ENCODE results near the gene CRCP.

CRCP gene

DNA sequence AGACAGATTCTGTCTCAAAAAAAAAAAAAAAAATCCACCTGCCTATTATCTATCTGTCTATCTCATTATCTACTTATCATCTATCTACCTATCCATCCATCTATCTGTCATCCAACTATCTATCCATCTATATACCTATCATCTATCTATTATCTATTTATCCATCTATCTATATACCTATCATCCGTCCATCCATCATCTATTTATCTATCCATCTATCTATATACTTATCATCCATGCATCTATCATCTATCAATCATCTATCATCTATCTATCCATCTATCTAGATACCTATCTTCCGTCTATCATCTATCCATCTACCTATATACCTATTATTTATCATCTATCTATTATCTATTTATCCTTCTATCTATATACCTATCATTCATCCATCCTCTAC lies 74.0 kb downstream of the CRCP start:
- Histone ChIP-seq H2BK15ac (replicated peaks; ENCODE audit: low read depth) (no peak overlapping the region), H3K4ac (ENCODE audit: low read depth, low read length) (no peak overlapping the region), H3K79me2 (ENCODE audit: control insufficient read depth, insufficient read depth, low read length) (no peaks in the 10 kb centered on the region), H3K9ac (ENCODE audit: low read length) (no peak overlapping the region), H3K27me3 (ENCODE audit: insufficient read depth, low read length, poor library complexity) (no peaks in the 10 kb centered on the region), H4K5ac (ENCODE audit: low read length) (no peak overlapping the region), H2BK120ac (ENCODE audit: low read depth, low read length) (no peak overlapping the region), H4K8ac (ENCODE audit: low read depth, low read length) (no peak overlapping the region), H3K56ac (ENCODE audit: low read length) (no peak overlapping the region), H3K4me2 (ENCODE audit: low read length) (no peak overlapping the region), H3K23ac (ENCODE audit: low read length) (no peak overlapping the region), H3K27ac (ENCODE audit: low read depth, low read length) (no peak overlapping the region), H3K18ac (ENCODE audit: low read length) (no peak overlapping the region), H3K4me3 (ENCODE audit: low read length) (no peak overlapping the region), H3K79me1 (ENCODE audit: low read length) (no peaks in the 10 kb centered on the region), H2AK5ac (ENCODE audit: low read length) (no peak overlapping the region), H3K4me1 (ENCODE audit: control insufficient read depth, low read depth, low read length) (no peaks in the 10 kb centered on the region), H2BK5ac (ENCODE audit: low read length) (no peak overlapping the region), H3K36me3 (ENCODE audit: control insufficient read depth, insufficient read depth, low read length) (no peaks in the 10 kb centered on the region)
- DNase-seq, result no peak
- 99% methylated on average over 2 of the region's 2 CpGs for WGBS (ENCODE audit: extremely low coverage, insufficient coverage, low lambda C conversion rate)

DNA sequence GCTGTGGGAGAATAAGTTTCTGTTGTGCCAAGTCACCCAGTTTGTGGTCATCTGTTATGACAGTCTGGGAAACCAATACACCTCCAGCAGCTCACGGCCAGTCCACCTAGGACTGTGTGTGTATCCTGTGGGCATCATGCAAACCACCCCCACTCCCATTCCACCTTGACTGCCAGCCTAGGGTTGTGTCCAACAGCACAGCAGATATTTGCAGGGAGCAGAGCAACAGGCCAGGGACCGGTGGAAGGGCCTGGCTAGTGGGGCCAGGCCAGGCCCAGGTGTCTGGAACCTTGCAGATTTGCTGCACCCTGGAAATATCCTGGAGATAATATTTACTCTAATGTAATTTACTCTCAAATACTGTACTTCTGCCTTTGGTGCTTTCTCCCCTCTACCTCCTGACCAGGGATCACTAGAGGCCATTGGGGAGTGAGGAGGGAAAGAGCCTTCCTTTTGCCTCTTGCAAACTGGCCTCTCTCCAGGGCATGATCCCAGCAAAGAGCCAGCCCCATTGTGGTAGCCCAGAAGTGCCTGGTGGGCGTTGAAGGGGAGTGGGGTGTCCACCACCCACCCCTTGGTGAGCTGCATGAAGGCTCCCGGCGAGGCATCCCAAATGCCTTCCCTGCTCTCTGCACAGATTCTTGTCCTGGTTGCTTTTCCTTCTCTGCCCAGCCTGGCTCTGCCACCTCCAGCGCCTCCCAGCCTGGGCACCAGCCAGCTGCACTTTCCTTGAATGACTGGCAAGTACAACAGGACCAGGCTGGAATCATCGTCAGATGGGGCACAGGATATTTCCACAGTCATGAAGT lies 75.3 kb downstream of the CRCP start:
- Histone ChIP-seq H2AK5ac (ENCODE audit: low read length) (no peak overlapping the region), H2BK5ac (ENCODE audit: low read length) (no peak overlapping the region), H3K36me3 (ENCODE audit: control insufficient read depth, insufficient read depth, low read length) (no peaks in the 10 kb centered on the region), H3K23ac (ENCODE audit: low read length) (no peak overlapping the region), H2BK15ac (replicated peaks; ENCODE audit: low read depth) (no peak overlapping the region), H3K56ac (ENCODE audit: low read length) (no peak overlapping the region), H3K9ac (ENCODE audit: low read length) (no peak overlapping the region), H3K27ac (ENCODE audit: low read depth, low read length) (no peak overlapping the region), H3K4me3 (ENCODE audit: low read length) (no peak overlapping the region), H3K4ac (ENCODE audit: low read depth, low read length) (no peak overlapping the region), H3K4me2 (ENCODE audit: low read length) (no peak overlapping the region), H3K18ac (ENCODE audit: low read length) (no peak overlapping the region), H3K79me1 (ENCODE audit: low read length) (no peaks in the 10 kb centered on the region), H3K4me1 (ENCODE audit: control insufficient read depth, low read depth, low read length) (no peaks in the 10 kb centered on the region), H4K8ac (ENCODE audit: low read depth, low read length) (no peak overlapping the region), H4K5ac (ENCODE audit: low read length) (no peak overlapping the region), H3K27me3 (ENCODE audit: insufficient read depth, low read length, poor library complexity) (no peaks in the 10 kb centered on the region), H2BK120ac (ENCODE audit: low read depth, low read length) (no peak overlapping the region), H3K79me2 (ENCODE audit: control insufficient read depth, insufficient read depth, low read length) (no peaks in the 10 kb centered on the region)
- WGBS (ENCODE audit: extremely low coverage, insufficient coverage, low lambda C conversion rate), result no CpG with 5 or more reads among the region's 7 CpGs
- DNase-seq, result no peak

DNA sequence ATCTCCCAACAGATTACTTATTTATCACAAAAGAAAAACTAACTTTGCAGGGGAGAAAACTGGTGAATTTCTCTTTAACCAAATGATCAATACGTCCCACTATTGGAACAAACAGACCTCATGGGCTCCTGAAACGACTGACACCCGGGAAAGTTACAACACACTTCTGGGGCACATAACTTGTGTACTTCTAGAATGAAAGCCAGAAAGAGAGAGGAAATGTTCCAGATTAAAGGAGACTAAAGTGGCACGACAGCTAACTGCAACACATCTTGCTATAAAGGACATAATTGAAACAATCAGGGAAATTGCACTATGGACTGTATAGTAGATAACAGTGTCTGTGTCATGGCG lies 75.8 kb downstream of the CRCP start:
- no peaks in the 10 kb centered on the region for H3K4me1 ChIP-seq (ENCODE audit: control insufficient read depth, low read depth, low read length)
- no peak overlapping the region for H2BK5ac ChIP-seq (ENCODE audit: low read length)
- no peak overlapping the region for H4K8ac ChIP-seq (ENCODE audit: low read depth, low read length)
- H3K4me3 ChIP-seq (ENCODE audit: low read length), result no peak overlapping the region
- no peak overlapping the region for H3K56ac ChIP-seq (ENCODE audit: low read length)
- DNase-seq, result no peak
- H2BK120ac ChIP-seq (ENCODE audit: low read depth, low read length), result no peak overlapping the region
- H3K27me3 ChIP-seq (ENCODE audit: insufficient read depth, low read length, poor library complexity), result no peaks in the 10 kb centered on the region
- no peaks in the 10 kb centered on the region for H3K36me3 ChIP-seq (ENCODE audit: control insufficient read depth, insufficient read depth, low read length)
- H2BK15ac ChIP-seq (replicated peaks; ENCODE audit: low read depth), result no peak overlapping the region
- H2AK5ac ChIP-seq (ENCODE audit: low read length), result no peak overlapping the region
- no peak overlapping the region for H4K5ac ChIP-seq (ENCODE audit: low read length)
- no peak overlapping the region for H3K4me2 ChIP-seq (ENCODE audit: low read length)
- no peaks in the 10 kb centered on the region for H3K79me2 ChIP-seq (ENCODE audit: control insufficient read depth, insufficient read depth, low read length)
- no peak overlapping the region for H3K18ac ChIP-seq (ENCODE audit: low read length)
- no peak overlapping the region for H3K23ac ChIP-seq (ENCODE audit: low read length)
- H3K4ac ChIP-seq (ENCODE audit: low read depth, low read length), result no peak overlapping the region
- no CpG with 5 or more reads among the region's 5 CpGs for WGBS (ENCODE audit: extremely low coverage, insufficient coverage, low lambda C conversion rate)
- no peaks in the 10 kb centered on the region for H3K79me1 ChIP-seq (ENCODE audit: low read length)
- no peak overlapping the region for H3K27ac ChIP-seq (ENCODE audit: low read depth, low read length)
- no peak overlapping the region for H3K9ac ChIP-seq (ENCODE audit: low read length)

- Histone ChIP-seq H2BK120ac (ENCODE audit: low read depth, low read length) (no peak overlapping the region), H4K5ac (ENCODE audit: low read length) (no peak overlapping the region), H3K4me1 (ENCODE audit: control insufficient read depth, low read depth, low read length) (no peaks in the 10 kb centered on the region), H3K9ac (ENCODE audit: low read length) (no peak overlapping the region), H3K4ac (ENCODE audit: low read depth, low read length) (no peak overlapping the region), H3K23ac (ENCODE audit: low read length) (no peak overlapping the region), H3K27ac (ENCODE audit: low read depth, low read length) (no peak overlapping the region), H4K8ac (ENCODE audit: low read depth, low read length) (no peak overlapping the region), H3K18ac (ENCODE audit: low read length) (no peak overlapping the region), H2BK5ac (ENCODE audit: low read length) (no peak overlapping the region), H3K56ac (ENCODE audit: low read length) (no peak overlapping the region), H3K79me2 (ENCODE audit: control insufficient read depth, insufficient read depth, low read length) (no peaks in the 10 kb centered on the region), H3K4me2 (ENCODE audit: low read length) (no peak overlapping the region), H2BK15ac (replicated peaks; ENCODE audit: low read depth) (no peak overlapping the region), H3K79me1 (ENCODE audit: low read length) (no peaks in the 10 kb centered on the region), H2AK5ac (ENCODE audit: low read length) (no peak overlapping the region), H3K4me3 (ENCODE audit: low read length) (no peak overlapping the region), H3K27me3 (ENCODE audit: insufficient read depth, low read length, poor library complexity) (no peaks in the 10 kb centered on the region), H3K36me3 (ENCODE audit: control insufficient read depth, insufficient read depth, low read length) (no peaks in the 10 kb centered on the region)
- 100% methylated on average over 1 of the region's 6 CpGs for WGBS (ENCODE audit: extremely low coverage, insufficient coverage, low lambda C conversion rate)
- no peak for DNase-seq
These were observed 78.6 kb downstream of the CRCP start for GRCh38 chr7:66193146-66193725.

DNA sequence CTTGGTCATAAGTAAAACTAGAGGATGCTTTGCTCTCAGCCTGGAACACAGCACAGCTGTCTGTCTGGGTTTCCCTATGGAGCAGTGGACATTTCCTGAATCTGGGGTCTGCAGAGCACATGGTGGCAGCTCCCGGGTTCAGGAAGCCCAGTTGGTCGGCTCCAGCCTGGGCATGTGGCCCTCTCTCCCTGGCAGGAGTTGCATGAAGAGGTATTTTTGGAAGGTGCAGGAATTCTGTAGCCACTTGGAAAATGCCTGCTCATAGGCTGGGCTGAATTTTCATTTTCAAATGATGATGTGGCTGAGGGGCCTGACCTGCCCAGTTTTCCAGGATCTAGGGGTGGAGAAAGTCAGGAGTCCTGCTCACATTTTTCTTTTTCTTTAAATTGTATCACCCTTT lies 83.8 kb downstream of the CRCP start:
- no peak overlapping the region for H2BK120ac ChIP-seq (ENCODE audit: low read depth, low read length)
- H2BK5ac ChIP-seq (ENCODE audit: low read length), result no peak overlapping the region
- no peak overlapping the region for H3K4me2 ChIP-seq (ENCODE audit: low read length)
- no peak overlapping the region for H3K27ac ChIP-seq (ENCODE audit: low read depth, low read length)
- no CpG with 5 or more reads among the region's 2 CpGs for WGBS (ENCODE audit: extremely low coverage, insufficient coverage, low lambda C conversion rate)
- DNase-seq, result no peak
- peak overlapping the region; percentile 9 for H3K18ac ChIP-seq (ENCODE audit: low read length)
- no peaks in the 10 kb centered on the region for H3K27me3 ChIP-seq (ENCODE audit: insufficient read depth, low read length, poor library complexity)
- H3K4ac ChIP-seq (ENCODE audit: low read depth, low read length), result no peak overlapping the region
- no peak overlapping the region for H3K9ac ChIP-seq (ENCODE audit: low read length)
- H3K79me1 ChIP-seq (ENCODE audit: low read length), result no peaks in the 10 kb centered on the region
- H4K8ac ChIP-seq (ENCODE audit: low read depth, low read length), result no peak overlapping the region
- no peak overlapping the region for H3K23ac ChIP-seq (ENCODE audit: low read length)
- no peak overlapping the region for H3K4me3 ChIP-seq (ENCODE audit: low read length)
- no peak overlapping the region for H2BK15ac ChIP-seq (replicated peaks; ENCODE audit: low read depth)
- no peaks in the 10 kb centered on the region for H3K4me1 ChIP-seq (ENCODE audit: control insufficient read depth, low read depth, low read length)
- no peaks in the 10 kb centered on the region for H3K36me3 ChIP-seq (ENCODE audit: control insufficient read depth, insufficient read depth, low read length)
- H3K79me2 ChIP-seq (ENCODE audit: control insufficient read depth, insufficient read depth, low read length), result no peaks in the 10 kb centered on the region
- no peak overlapping the region for H4K5ac ChIP-seq (ENCODE audit: low read length)
- H2AK5ac ChIP-seq (ENCODE audit: low read length), result no peak overlapping the region
- H3K56ac ChIP-seq (ENCODE audit: low read length), result no peak overlapping the region

DNA sequence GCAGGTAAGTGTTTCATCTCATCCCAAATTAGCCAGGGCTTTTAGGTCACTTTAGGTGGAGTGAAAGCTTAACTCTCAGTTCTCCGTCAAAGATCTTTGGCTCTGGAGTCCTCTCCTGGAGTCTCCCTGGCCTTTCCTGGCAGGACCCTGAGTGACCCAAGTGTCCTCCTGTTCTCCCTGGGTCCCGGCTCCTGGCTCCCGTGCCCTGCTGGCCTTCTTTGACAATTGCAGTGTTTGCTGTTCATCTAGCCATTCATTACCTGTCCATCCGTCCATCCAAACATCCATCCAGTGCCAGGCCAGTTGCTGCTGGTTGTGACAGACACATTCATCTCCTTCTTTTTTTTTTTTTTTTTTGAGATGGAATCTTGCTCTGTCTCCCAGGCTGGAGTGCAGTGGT lies 84.3 kb downstream of the CRCP start:
- Histone ChIP-seq H2BK5ac (ENCODE audit: low read length) (no peak overlapping the region), H3K4me3 (ENCODE audit: low read length) (no peak overlapping the region), H4K8ac (ENCODE audit: low read depth, low read length) (no peak overlapping the region), H2BK120ac (ENCODE audit: low read depth, low read length) (no peak overlapping the region), H3K79me1 (ENCODE audit: low read length) (no peaks in the 10 kb centered on the region), H2BK15ac (replicated peaks; ENCODE audit: low read depth) (no peak overlapping the region), H2AK5ac (ENCODE audit: low read length) (no peak overlapping the region), H3K27ac (ENCODE audit: low read depth, low read length) (no peak overlapping the region), H3K4me1 (ENCODE audit: control insufficient read depth, low read depth, low read length) (no peaks in the 10 kb centered on the region), H3K4me2 (ENCODE audit: low read length) (no peak overlapping the region), H3K79me2 (ENCODE audit: control insufficient read depth, insufficient read depth, low read length) (no peaks in the 10 kb centered on the region), H4K5ac (ENCODE audit: low read length) (no peak overlapping the region), H3K18ac (ENCODE audit: low read length) (no peak overlapping the region), H3K4ac (ENCODE audit: low read depth, low read length) (no peak overlapping the region), H3K23ac (ENCODE audit: low read length) (no peak overlapping the region), H3K9ac (ENCODE audit: low read length) (no peak overlapping the region), H3K36me3 (ENCODE audit: control insufficient read depth, insufficient read depth, low read length) (no peaks in the 10 kb centered on the region), H3K56ac (ENCODE audit: low read length) (no peak overlapping the region), H3K27me3 (ENCODE audit: insufficient read depth, low read length, poor library complexity) (no peaks in the 10 kb centered on the region)
- DNase-seq, result peak; percentile 1
- no CpG with 5 or more reads among the region's 4 CpGs for WGBS (ENCODE audit: extremely low coverage, insufficient coverage, low lambda C conversion rate)
